ENCODE results near the gene REN.

REN gene

GRCh38 chr1:204106825-204107224 lies 59.3 kb downstream of the REN start:
- DNase-seq: no peak

- no peak for DNase-seq
These were observed 61.0 kb downstream of the REN start for GRCh38 chr1:204105131-204105515.

All from hematopoietic multipotent progenitor cell treated with erythropoietin and hydrocortisone succinate and interleukin-3 and kit ligand, for 8 days (in vitro differentiated cells).